ENCODE measurements around the gene PLCE1. TPM values are rescaled to one million over a fixed set of nuclear protein-coding genes. Genes with fewer than 3 reads are reported as not detected.

PLCE1 gene
- total and polyA plus RNA-seq, 2 experiments from 2014 or later, result 0.10 to 0.58 TPM

DNA sequence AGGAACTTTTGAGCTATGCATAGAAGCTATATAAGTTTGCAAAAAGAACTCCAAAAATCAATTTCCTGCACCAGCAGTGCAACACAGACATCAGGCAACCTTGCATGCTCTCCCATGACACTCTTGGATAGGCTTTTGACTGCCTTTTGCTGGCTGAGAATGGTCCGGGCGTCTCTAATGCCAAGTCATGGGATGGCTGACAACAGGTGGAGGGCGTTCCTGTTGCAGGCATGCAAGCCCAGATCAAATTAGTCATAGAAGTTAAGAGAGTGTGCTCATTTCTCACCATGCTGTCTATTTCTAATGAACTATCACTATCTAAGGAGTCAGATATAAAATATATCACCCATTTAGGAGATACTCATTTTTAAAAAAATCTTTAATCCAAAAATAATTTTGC lies 8.4 kb downstream of the PLCE1 start:
- H3K4me3 Mint-ChIP-seq, result no peak overlapping the region
- H3K27ac Mint-ChIP-seq, result no peak overlapping the region
- no peak for DNase-seq (ENCODE audit: low spot score)
- no peak for ATAC-seq
- no peaks in the 10 kb centered on the region for H3K36me3 Mint-ChIP-seq (ENCODE audit: low read depth)
- H3K36me3 ChIP-seq (ENCODE audit: insufficient read depth), result no peaks in the 10 kb centered on the region
- no peaks in the 10 kb centered on the region for H3K9me3 Mint-ChIP-seq
- H3K27me3 Mint-ChIP-seq (ENCODE audit: insufficient read depth, low read depth, poor library complexity), result peaks cover 3% of the 10 kb centered on the region
- TF ChIP-seq ZNF331 (CRISPR knock-in tag; IDR thresholded peaks at IDR 0.05; ENCODE audit: low read depth) (no peak), NANOG (IDR thresholded peaks at IDR 0.05; ENCODE audit: borderline replicate concordance) (no peak), POLR2AphosphoS5 (IDR thresholded peaks at IDR 0.05; ENCODE audit: low read depth) (no peak), CREB1 (CRISPR knock-in tag; IDR thresholded peaks at IDR 0.05; ENCODE audit: low read depth) (no peak)
- H3K79me2 ChIP-seq (replicated peaks; ENCODE audit: insufficient read depth), result no peaks in the 10 kb centered on the region
- no peak overlapping the region for H3K4me3 ChIP-seq
- H3K4me1 ChIP-seq (ENCODE audit: insufficient read depth), result no peaks in the 10 kb centered on the region
- H3F3A ChIP-seq (replicated peaks; ENCODE audit: low read depth), result no peaks in the 10 kb centered on the region
- H2AFZ ChIP-seq, result peak overlapping the region; percentile 74
- peaks cover 6% of the 10 kb centered on the region for H3K4me1 Mint-ChIP-seq
- no peak overlapping the region for H3K27ac ChIP-seq (ENCODE audit: low read depth)
- no peaks in the 10 kb centered on the region for H3K9me2 ChIP-seq (ENCODE audit: insufficient read depth)
- no peak overlapping the region for H3K4me2 ChIP-seq
- no peaks in the 10 kb centered on the region for H4K20me1 ChIP-seq (replicated peaks; ENCODE audit: insufficient read depth)
- peaks cover 6% of the 10 kb centered on the region; the same call in 1 of the 2 replicates for H3K27me3 ChIP-seq (ENCODE audit: insufficient read depth)

DNA sequence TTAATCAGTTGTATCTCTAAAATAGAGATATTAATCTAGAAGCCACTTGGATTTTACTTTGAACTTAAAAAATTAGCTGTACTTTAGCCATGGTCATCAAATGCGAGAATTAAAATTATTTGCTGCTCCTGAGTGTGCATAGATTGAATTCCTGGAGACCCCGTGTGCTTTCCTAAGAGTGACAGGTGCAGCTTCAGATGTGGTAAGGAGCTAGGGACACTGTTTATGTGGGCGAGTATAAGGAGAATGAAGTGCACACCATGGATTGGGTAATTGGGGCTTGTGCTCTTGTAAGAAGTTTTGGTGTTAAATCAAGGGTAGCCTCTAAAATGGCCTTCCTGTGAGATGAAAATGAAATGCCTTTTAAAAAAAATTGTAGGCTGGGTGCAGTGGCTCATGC lies 9.8 kb downstream of the PLCE1 start:
- Histone ChIP-seq H3K4me1 (ENCODE audit: insufficient read depth) (peaks cover 3% of the 10 kb centered on the region; the same call in 1 of the 2 replicates), H3K79me2 (replicated peaks; ENCODE audit: insufficient read depth) (no peaks in the 10 kb centered on the region), H3K4me2 (no peak overlapping the region), H3F3A (replicated peaks; ENCODE audit: low read depth) (no peaks in the 10 kb centered on the region), H3K9me2 (ENCODE audit: insufficient read depth) (no peaks in the 10 kb centered on the region), H2AFZ (no peak overlapping the region), H3K27me3 (ENCODE audit: insufficient read depth) (peaks cover 5% of the 10 kb centered on the region; the same call in 1 of the 2 replicates), H4K20me1 (replicated peaks; ENCODE audit: insufficient read depth) (no peaks in the 10 kb centered on the region), H3K36me3 (ENCODE audit: insufficient read depth) (no peaks in the 10 kb centered on the region), H3K27ac (ENCODE audit: low read depth) (no peak overlapping the region), H3K4me3 (no peak overlapping the region)
- DNase-seq (ENCODE audit: low spot score) (no peak), ATAC-seq (no peak)
- TF ChIP-seq, protein P1, sequence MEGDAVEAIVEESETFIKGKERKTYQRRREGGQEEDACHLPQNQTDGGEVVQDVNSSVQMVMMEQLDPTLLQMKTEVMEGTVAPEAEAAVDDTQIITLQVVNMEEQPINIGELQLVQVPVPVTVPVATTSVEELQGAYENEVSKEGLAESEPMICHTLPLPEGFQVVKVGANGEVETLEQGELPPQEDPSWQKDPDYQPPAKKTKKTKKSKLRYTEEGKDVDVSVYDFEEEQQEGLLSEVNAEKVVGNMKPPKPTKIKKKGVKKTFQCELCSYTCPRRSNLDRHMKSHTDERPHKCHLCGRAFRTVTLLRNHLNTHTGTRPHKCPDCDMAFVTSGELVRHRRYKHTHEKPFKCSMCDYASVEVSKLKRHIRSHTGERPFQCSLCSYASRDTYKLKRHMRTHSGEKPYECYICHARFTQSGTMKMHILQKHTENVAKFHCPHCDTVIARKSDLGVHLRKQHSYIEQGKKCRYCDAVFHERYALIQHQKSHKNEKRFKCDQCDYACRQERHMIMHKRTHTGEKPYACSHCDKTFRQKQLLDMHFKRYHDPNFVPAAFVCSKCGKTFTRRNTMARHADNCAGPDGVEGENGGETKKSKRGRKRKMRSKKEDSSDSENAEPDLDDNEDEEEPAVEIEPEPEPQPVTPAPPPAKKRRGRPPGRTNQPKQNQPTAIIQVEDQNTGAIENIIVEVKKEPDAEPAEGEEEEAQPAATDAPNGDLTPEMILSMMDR (conservative IDR thresholded peaks at IDR 0.05; ENCODE audit: low read depth in 2 of 2), result no peak
- TF ChIP-seq EZH2phosphoT487 (IDR thresholded peaks at IDR 0.05; ENCODE audit: unreplicated experiment) (no peak), STAT1 (IDR thresholded peaks at IDR 0.05; ENCODE audit: unreplicated experiment) (no peak), ZNF331 (CRISPR knock-in tag; IDR thresholded peaks at IDR 0.05; ENCODE audit: low read depth) (no peak), POLR2AphosphoS5 (IDR thresholded peaks at IDR 0.05; ENCODE audit: low read depth) (no peak), JUNB (IDR thresholded peaks at IDR 0.05; ENCODE audit: unreplicated experiment) (no peak)
- TF ChIP-seq, protein P2, sequence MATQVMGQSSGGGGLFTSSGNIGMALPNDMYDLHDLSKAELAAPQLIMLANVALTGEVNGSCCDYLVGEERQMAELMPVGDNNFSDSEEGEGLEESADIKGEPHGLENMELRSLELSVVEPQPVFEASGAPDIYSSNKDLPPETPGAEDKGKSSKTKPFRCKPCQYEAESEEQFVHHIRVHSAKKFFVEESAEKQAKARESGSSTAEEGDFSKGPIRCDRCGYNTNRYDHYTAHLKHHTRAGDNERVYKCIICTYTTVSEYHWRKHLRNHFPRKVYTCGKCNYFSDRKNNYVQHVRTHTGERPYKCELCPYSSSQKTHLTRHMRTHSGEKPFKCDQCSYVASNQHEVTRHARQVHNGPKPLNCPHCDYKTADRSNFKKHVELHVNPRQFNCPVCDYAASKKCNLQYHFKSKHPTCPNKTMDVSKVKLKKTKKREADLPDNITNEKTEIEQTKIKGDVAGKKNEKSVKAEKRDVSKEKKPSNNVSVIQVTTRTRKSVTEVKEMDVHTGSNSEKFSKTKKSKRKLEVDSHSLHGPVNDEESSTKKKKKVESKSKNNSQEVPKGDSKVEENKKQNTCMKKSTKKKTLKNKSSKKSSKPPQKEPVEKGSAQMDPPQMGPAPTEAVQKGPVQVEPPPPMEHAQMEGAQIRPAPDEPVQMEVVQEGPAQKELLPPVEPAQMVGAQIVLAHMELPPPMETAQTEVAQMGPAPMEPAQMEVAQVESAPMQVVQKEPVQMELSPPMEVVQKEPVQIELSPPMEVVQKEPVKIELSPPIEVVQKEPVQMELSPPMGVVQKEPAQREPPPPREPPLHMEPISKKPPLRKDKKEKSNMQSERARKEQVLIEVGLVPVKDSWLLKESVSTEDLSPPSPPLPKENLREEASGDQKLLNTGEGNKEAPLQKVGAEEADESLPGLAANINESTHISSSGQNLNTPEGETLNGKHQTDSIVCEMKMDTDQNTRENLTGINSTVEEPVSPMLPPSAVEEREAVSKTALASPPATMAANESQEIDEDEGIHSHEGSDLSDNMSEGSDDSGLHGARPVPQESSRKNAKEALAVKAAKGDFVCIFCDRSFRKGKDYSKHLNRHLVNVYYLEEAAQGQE (IDR thresholded peaks at IDR 0.05; ENCODE audit: unreplicated experiment), result no peak
- H3K27ac Mint-ChIP-seq, result no peak overlapping the region
- peaks cover 6% of the 10 kb centered on the region for H3K4me1 Mint-ChIP-seq
- peaks cover 3% of the 10 kb centered on the region for H3K27me3 Mint-ChIP-seq (ENCODE audit: insufficient read depth, low read depth, poor library complexity)
- H3K4me3 Mint-ChIP-seq, result no peak overlapping the region
- H3K36me3 Mint-ChIP-seq (ENCODE audit: low read depth), result no peaks in the 10 kb centered on the region
- H3K9me3 Mint-ChIP-seq, result no peaks in the 10 kb centered on the region
